GM13977 (cell line): Measurements from ENCODE around the gene FREM3.
"Not testable (repeated sequence)": the region's sequence is repeated elsewhere in the genome, so short reads cannot be mapped to it uniquely, and the experiment has no call there.

Source experiments
- DNase-seq: peaks from one replicate; pipeline ENCODE4 v3.0.0; 2012; ENCODE audit warnings: low spot score
- CTCF ChIP-seq: IDR thresholded peaks from 2 replicates; pipeline ENCODE4 v1.5.1; 2012; ENCODE audit warnings: mild to moderate bottlenecking, control low read depth; ENCODE audit not compliant: insufficient read depth; ENCODE audit errors: extremely low read depth, missing control alignments
- in situ Hi-C: fragments of 300-500 bp; cut with MboI; formaldehyde crosslinking; loops from one replicate; pipeline ENCODE4 v1.12.0; 2022; ENCODE audit warnings: low sequenced_read_pairs, low pct_unique_long_range_greater_than_20kb, mixed read lengths, inconsistent platforms; ENCODE audit not compliant: unreplicated experiment

FREM3 gene

GRCh38 chr4:143700416-143701352 is at the start of gene FREM3:
Gene FREM3, minus strand, starts transcription at chr4:143700675. Its CDS starts 0 bp downstream, at chr4:143700675.
- in situ Hi-C loops = no loop called here
- no peak for TF ChIP-seq CTCF
- DNase-seq = no peak

- TF ChIP-seq CTCF = no peak
- in situ Hi-C loops = no loop called here
- DNase-seq = no peak
Measured at GRCh38 chr4:143745874-143746273, 45.4 kb upstream of the FREM3 start.

GRCh38 chr4:143743591-143743990 is 43.1 kb upstream of the FREM3 start:
- DNase-seq = no peak
- no peak for TF ChIP-seq CTCF
- in situ Hi-C loops = no loop called here

GRCh38 chr4:143742834-143743233 is 42.4 kb upstream of the FREM3 start:
- no peak for DNase-seq
- in situ Hi-C loops = no loop called here
- no peak for TF ChIP-seq CTCF

GRCh38 chr4:143736861-143737260 is 36.4 kb upstream of the FREM3 start:
- no peak for TF ChIP-seq CTCF
- DNase-seq = no peak
- in situ Hi-C loops = no loop called here

- DNase-seq, in situ Hi-C loops: not testable (repeated sequence)
Measured at GRCh38 chr4:143736061-143736460, 35.6 kb upstream of the FREM3 start.

GRCh38 chr4:143728166-143728565 is 27.7 kb upstream of the FREM3 start:
- in situ Hi-C loops = no loop called here
- no peak for DNase-seq
- TF ChIP-seq CTCF = no peak
